Measurements from ENCODE around the gene POLR1G. TPM values are rescaled to one million over a fixed set of nuclear protein-coding genes. Genes with fewer than 3 reads are reported as not detected.

POLR1G gene
- total and polyA plus RNA-seq, 2 donors (not counting 3 experiments of a cell fraction or from before 2014, with no cell fraction given) = 6.6 to 19.5 TPM

GRCh38 chr19:45368737-45369340 is 37.6 kb upstream of the POLR1G start:
- dilution Hi-C loops (cut with MboI; ENCODE audit: extremely low pct_ligation_motif_present, low sequenced_read_pairs) = no loop called here
- H3K27me3 ChIP-seq (ENCODE audit: control insufficient read depth in 2 of 2, insufficient read depth in 2 of 2, low read length in 2 of 2) = no peaks in the 10 kb centered on the region
- no peak for DNase-seq (ENCODE audit: low read depth, low spot score)
- no peaks in the 10 kb centered on the region for H3K9me3 ChIP-seq (replicated peaks; ENCODE audit: control insufficient read depth, insufficient read depth, low read length)
- no peak for FAIRE-seq
- TF ChIP-seq GATA2 (IDR thresholded peaks at IDR 0.05; ENCODE audit: insufficient read depth, insufficient read length, low read depth, low read length) (no peak), JUN (IDR thresholded peaks at IDR 0.05; ENCODE audit: borderline replicate concordance, insufficient read depth, insufficient read length, low read depth) (no peak), MYC (IDR thresholded peaks at IDR 0.05; ENCODE audit: low read depth, low read length) (no peak), EZH2 (IDR thresholded peaks at IDR 0.05; ENCODE audit: borderline replicate concordance, low read depth, low read length, severe bottlenecking) (no peak), POLR2A (IDR thresholded peaks at IDR 0.05; ENCODE audit: low read depth, low read length) (no peak), POLR2AphosphoS5 (IDR thresholded peaks at IDR 0.05; ENCODE audit: insufficient read depth, low read depth, low read length) (no peak), FOS (IDR thresholded peaks at IDR 0.05; ENCODE audit: borderline replicate concordance, insufficient read depth, low read length) (no peak)
- TF ChIP-seq, protein P1, sequence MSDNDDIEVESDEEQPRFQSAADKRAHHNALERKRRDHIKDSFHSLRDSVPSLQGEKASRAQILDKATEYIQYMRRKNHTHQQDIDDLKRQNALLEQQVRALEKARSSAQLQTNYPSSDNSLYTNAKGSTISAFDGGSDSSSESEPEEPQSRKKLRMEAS (IDR thresholded peaks at IDR 0.05; ENCODE audit: insufficient read depth, insufficient read length) = no peak
- TF ChIP-seq, protein P2, sequence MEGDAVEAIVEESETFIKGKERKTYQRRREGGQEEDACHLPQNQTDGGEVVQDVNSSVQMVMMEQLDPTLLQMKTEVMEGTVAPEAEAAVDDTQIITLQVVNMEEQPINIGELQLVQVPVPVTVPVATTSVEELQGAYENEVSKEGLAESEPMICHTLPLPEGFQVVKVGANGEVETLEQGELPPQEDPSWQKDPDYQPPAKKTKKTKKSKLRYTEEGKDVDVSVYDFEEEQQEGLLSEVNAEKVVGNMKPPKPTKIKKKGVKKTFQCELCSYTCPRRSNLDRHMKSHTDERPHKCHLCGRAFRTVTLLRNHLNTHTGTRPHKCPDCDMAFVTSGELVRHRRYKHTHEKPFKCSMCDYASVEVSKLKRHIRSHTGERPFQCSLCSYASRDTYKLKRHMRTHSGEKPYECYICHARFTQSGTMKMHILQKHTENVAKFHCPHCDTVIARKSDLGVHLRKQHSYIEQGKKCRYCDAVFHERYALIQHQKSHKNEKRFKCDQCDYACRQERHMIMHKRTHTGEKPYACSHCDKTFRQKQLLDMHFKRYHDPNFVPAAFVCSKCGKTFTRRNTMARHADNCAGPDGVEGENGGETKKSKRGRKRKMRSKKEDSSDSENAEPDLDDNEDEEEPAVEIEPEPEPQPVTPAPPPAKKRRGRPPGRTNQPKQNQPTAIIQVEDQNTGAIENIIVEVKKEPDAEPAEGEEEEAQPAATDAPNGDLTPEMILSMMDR (IDR thresholded peaks at IDR 0.05; ENCODE audit: extremely low read depth in 1 of 2, insufficient read depth in 1 of 2, low read depth in 1 of 2, low read length in 2 of 2) = no peak
- peaks cover 5% of the 10 kb centered on the region for H3K4me1 ChIP-seq (ENCODE audit: control insufficient read depth, extremely low read depth, insufficient read depth, low read length)
- intact Hi-C loops (cut with micrococcal nuclease) = no loop called here
- peaks cover 18% of the 10 kb centered on the region for H3K79me2 ChIP-seq (ENCODE audit: control insufficient read depth, insufficient read depth, low read length)
- H3K9me1 ChIP-seq (replicated peaks; ENCODE audit: control insufficient read depth, extremely low read depth, insufficient read depth, low read length) = no peaks in the 10 kb centered on the region
- H3K9ac ChIP-seq (replicated peaks; ENCODE audit: extremely low read depth, insufficient read depth, low read length) = no peak overlapping the region
- peak overlapping the region in 1 of 3 experiments; percentile 14 for H3K4me3 ChIP-seq (replicated peaks in 1 of 3; ENCODE audit: insufficient read depth in 1 of 3, low read depth in 1 of 3, low read length in 3 of 3)
- H3K4me2 ChIP-seq (ENCODE audit: insufficient read depth, low read length) = peak overlapping the region; percentile 25
- ChIA-PET CTCF (interaction anchor here (1.0 to 1.6 kb wide), 2 partner anchors 21 to 34 kb away, joined by 4 to 8 read pairs; no protein-coding TSS in a partner anchor), POLR2A (no interaction called here)
- H2AFZ ChIP-seq (ENCODE audit: low read depth, low read length) = no peak overlapping the region
- H4K20me1 ChIP-seq (replicated peaks; ENCODE audit: control insufficient read depth, extremely low read depth, insufficient read depth, low read length) = no peaks in the 10 kb centered on the region
- no peak overlapping the region for H3K27ac ChIP-seq (ENCODE audit: insufficient read depth, low read depth, low read length)
- no TSS peak for BruUV-seq (replicated peaks)
- H3K36me3 ChIP-seq (ENCODE audit: control insufficient read depth in 2 of 2, extremely low read depth in 1 of 2, insufficient read depth in 2 of 2, low read length in 2 of 2) = peaks cover 0 to 3% of the 10 kb centered on the region in 2 experiments
